ENCODE data around the gene LRRC25. TPM values are rescaled to one million over a fixed set of nuclear protein-coding genes. Genes with fewer than 3 reads are reported as not detected.
A peak's percentile ranks its signal among the peaks of the same experiment; 100 is the strongest.
"Not testable (repeated sequence)": the region's sequence is repeated elsewhere in the genome, so short reads cannot be mapped to it uniquely, and the experiment has no call there.

LRRC25 gene
- total RNA-seq, 1 experiment from 2014 or later, result not detected

DNA sequence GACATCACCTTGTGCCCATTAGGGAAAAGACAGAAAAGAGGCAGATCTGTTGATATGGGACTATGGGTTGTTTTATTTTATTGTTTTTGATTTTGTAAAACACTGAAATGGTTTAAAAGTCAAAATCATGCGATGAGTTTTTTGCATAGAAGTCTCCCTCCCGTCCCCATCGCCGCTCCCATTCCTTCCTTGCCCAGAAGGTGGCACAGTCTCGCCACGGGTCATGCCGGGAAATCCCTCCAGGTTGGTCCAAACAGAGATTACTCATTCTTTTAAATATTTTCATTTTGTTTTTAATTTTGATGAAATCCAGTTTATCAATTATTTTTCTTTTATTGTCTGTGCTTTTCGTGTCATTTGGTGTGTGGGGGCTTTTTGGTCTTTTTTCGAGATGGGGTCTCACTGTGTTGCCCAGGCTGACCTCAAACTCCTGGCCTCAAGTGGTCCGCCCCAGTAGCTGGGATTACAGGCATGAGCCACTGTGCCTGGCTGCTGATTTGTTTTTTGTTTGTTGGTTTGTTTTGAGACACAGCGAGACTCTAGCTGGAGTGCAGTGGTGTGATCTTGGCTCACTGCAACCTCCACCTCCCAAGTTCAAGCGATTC lies 47.8 kb downstream of the LRRC25 start:
- H3K9me3 ChIP-seq (ENCODE audit: insufficient read depth, low read depth), result no peaks in the 10 kb centered on the region
- H3K4me2 ChIP-seq, result no peak overlapping the region
- peaks cover 10% of the 10 kb centered on the region; the same call in 1 of the 2 replicates for H3K4me1 ChIP-seq (replicated peaks; ENCODE audit: insufficient read depth)
- no peak overlapping the region for H3K4me3 ChIP-seq
- no peaks in the 10 kb centered on the region for H3K36me3 ChIP-seq (ENCODE audit: low read depth)
- TF ChIP-seq EZH2 (IDR thresholded peaks at IDR 0.05; ENCODE audit: low read depth), result no peak
- TF ChIP-seq, protein P1, sequence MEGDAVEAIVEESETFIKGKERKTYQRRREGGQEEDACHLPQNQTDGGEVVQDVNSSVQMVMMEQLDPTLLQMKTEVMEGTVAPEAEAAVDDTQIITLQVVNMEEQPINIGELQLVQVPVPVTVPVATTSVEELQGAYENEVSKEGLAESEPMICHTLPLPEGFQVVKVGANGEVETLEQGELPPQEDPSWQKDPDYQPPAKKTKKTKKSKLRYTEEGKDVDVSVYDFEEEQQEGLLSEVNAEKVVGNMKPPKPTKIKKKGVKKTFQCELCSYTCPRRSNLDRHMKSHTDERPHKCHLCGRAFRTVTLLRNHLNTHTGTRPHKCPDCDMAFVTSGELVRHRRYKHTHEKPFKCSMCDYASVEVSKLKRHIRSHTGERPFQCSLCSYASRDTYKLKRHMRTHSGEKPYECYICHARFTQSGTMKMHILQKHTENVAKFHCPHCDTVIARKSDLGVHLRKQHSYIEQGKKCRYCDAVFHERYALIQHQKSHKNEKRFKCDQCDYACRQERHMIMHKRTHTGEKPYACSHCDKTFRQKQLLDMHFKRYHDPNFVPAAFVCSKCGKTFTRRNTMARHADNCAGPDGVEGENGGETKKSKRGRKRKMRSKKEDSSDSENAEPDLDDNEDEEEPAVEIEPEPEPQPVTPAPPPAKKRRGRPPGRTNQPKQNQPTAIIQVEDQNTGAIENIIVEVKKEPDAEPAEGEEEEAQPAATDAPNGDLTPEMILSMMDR (conservative IDR thresholded peaks at IDR 0.05), result peak; percentile 93
- peak; percentile 63 for DNase-seq
- no peaks in the 10 kb centered on the region for H3K27me3 ChIP-seq (ENCODE audit: insufficient read depth, low read depth)
- no peaks in the 10 kb centered on the region for H3K9me2 ChIP-seq (ENCODE audit: insufficient read depth)
- peaks cover 20% of the 10 kb centered on the region; the same call in 1 of the 2 replicates for H3F3A ChIP-seq (ENCODE audit: insufficient read depth, low read depth)
- no TSS peak for BruUV-seq (replicated peaks)
- no peaks in the 10 kb centered on the region for H4K20me1 ChIP-seq (ENCODE audit: insufficient read depth)
- H3K79me2 ChIP-seq (ENCODE audit: low read depth), result no peaks in the 10 kb centered on the region
- no peak overlapping the region for H3K27ac ChIP-seq
- no peak overlapping the region for H2AFZ ChIP-seq
- intact Hi-C loops (cut with micrococcal nuclease; ENCODE audit: unreplicated experiment), result loop anchor here (1.0 kb wide), 2 partner anchors 37 to 61 kb away; partner anchors contain the start of gene GDF15
- CTCF ChIA-PET, result interaction anchor here (0.6 to 0.7 kb wide), 3 partner anchors 68 to 112 kb away, joined by 3 to 8 read pairs (median 5); no protein-coding TSS in a partner anchor
- POLR2A ChIA-PET (ENCODE audit: unreplicated experiment), result no interaction called here

DNA sequence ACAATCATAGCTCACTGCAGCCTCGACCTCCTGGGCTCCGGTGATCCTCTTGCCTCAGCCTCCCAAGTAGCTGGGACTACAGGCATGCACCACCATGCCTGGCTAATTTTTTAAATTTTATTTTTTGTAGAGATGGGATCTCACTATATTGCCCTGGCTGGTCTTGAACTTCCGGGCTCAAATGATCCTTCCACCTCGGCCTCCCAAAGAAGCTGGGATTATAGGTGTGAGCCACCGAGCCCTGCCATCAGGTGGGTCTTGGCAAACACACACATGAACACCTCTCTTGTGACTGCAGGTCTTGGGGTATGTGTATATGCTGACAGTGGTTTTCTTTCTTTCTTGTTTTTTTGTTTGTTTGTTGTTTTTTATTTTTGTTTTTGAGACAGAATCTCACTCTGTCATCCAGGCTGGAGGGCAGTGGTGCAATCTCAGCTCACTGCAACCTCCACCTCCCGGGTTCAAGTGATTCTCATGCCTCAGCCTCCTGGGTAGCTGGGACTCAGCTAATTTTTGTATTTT lies 48.5 kb downstream of the LRRC25 start:
- not testable (repeated sequence) for H2AFZ ChIP-seq
- CTCF ChIA-PET, result interaction anchor here (0.6 to 1.1 kb wide), 5 partner anchors 16 to 69 kb away, joined by 3 to 5 read pairs (median 4); no protein-coding TSS in a partner anchor

DNA sequence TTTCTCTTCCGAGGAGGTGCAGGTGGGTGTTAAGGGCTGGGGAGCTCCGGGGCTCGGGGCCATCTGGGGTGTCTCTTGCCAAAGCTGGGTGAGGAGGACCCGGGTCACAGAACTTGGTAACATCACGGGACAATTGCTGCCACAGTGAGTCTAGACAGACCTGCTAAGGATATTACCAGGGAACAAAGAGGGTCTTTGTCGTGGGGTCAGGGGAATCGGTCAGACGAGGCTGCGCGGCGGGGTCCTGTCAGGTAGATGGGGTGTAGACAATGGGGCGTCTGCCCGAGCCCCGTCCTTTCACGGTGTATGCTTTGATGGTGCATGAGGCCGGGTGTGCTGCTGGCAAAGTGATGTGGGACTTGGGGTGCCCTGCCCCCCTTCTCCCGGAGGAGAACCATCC lies 49.3 kb downstream of the LRRC25 start:
- Histone ChIP-seq H3K9me2 (ENCODE audit: insufficient read depth) (no peaks in the 10 kb centered on the region), H3K4me1 (replicated peaks; ENCODE audit: insufficient read depth) (peaks cover 21% of the 10 kb centered on the region), H3K4me3 (no peak overlapping the region), H3K9me3 (ENCODE audit: insufficient read depth, low read depth) (no peaks in the 10 kb centered on the region), H3K4me2 (no peak overlapping the region), H3F3A (ENCODE audit: insufficient read depth, low read depth) (peaks cover 32% of the 10 kb centered on the region; the same call in 1 of the 2 replicates), H3K27me3 (ENCODE audit: insufficient read depth, low read depth) (no peaks in the 10 kb centered on the region), H3K27ac (no peak overlapping the region), H4K20me1 (ENCODE audit: insufficient read depth) (no peaks in the 10 kb centered on the region), H3K36me3 (ENCODE audit: low read depth) (no peaks in the 10 kb centered on the region), H2AFZ (no peak overlapping the region), H3K79me2 (ENCODE audit: low read depth) (no peaks in the 10 kb centered on the region)
- ChIA-PET POLR2A (ENCODE audit: unreplicated experiment) (no interaction called here), CTCF (interaction anchor here (0.7 to 1.1 kb wide), 3 partner anchors 63 to 140 kb away, joined by 3 to 4 read pairs (median 3); no protein-coding TSS in a partner anchor)
- no TSS peak for BruUV-seq (replicated peaks)
- DNase-seq, result no peak
- TF ChIP-seq EZH2 (IDR thresholded peaks at IDR 0.05; ENCODE audit: low read depth), result no peak
- TF ChIP-seq, protein P1 (conservative IDR thresholded peaks at IDR 0.05), result no peak
- intact Hi-C loops (cut with micrococcal nuclease; ENCODE audit: unreplicated experiment), result no loop called here

More for the DNA sequence above, 48.5 kb downstream of the LRRC25 start:
- POLR2A ChIA-PET (ENCODE audit: unreplicated experiment); BruUV-seq (replicated peaks); H3K9me3 ChIP-seq (ENCODE audit: insufficient read depth, low read depth); H3K4me3 ChIP-seq; DNase-seq; H3K27me3 ChIP-seq (ENCODE audit: insufficient read depth, low read depth); H3K36me3 ChIP-seq (ENCODE audit: low read depth); H4K20me1 ChIP-seq (ENCODE audit: insufficient read depth); H3K9me2 ChIP-seq (ENCODE audit: insufficient read depth); H3K4me2 ChIP-seq; H3K79me2 ChIP-seq (ENCODE audit: low read depth); H3K27ac ChIP-seq: not testable (repeated sequence)
- intact Hi-C loops (cut with micrococcal nuclease; ENCODE audit: unreplicated experiment), result loop anchor here (1.0 kb wide), 2 partner anchors 37 to 61 kb away; partner anchors contain the start of gene GDF15
- H3K4me1 ChIP-seq (replicated peaks; ENCODE audit: insufficient read depth), result peaks cover 14% of the 10 kb centered on the region
- peaks cover 26% of the 10 kb centered on the region; the same call in 1 of the 2 replicates for H3F3A ChIP-seq (ENCODE audit: insufficient read depth, low read depth)
